Gastrocnemius medialis (tissue), 4 donors: ENCODE data around the gene P2RY2. TPM values are rescaled to one million over a fixed set of nuclear protein-coding genes. Genes with fewer than 3 reads are reported as not detected.

ENCODE experiments used
- ATAC-seq, 2 donors: fragments of 150-250 bp; one replicate each; pipeline ENCODE4 v1.9.1; 2016
- DNase-seq, 2 donors: peaks; one replicate each; pipeline ENCODE4 v3.0.0-alpha.2; 2019
- H3K27ac ChIP-seq, 4 donors: fragments of 200-600 bp; sonication (generic); 1 replicate in 1 of 4; 2 replicates in 3 of 4; pipeline ENCODE4 v1.5.1; 2016 to 2018; ENCODE audit warnings: mild to moderate bottlenecking in 2 of 4, moderate library complexity in 1 of 4
- H3K27me3 ChIP-seq, 3 donors: fragments of 200-600 bp; sonication (generic) in 2 of 3; 1 replicate in 1 of 3; 2 replicates in 2 of 3; pipeline versions ENCODE4 v1.5.1 to v1.6.0; 2016 to 2019; ENCODE audit warnings: mild to moderate bottlenecking in 1 of 3, moderate library complexity in 1 of 3
- H3K36me3 ChIP-seq, 2 donors: fragments of 200-600 bp; sonication (generic) in 1 of 2; one replicate each; pipeline ENCODE4 v1.5.1; 2017 to 2018
- H3K4me1 ChIP-seq, 2 donors: fragments of 200-600 bp; sonication (generic) in 1 of 2; one replicate each; pipeline ENCODE4 v1.5.1; 2016 to 2017; ENCODE audit warnings: mild to moderate bottlenecking in 2 of 2
- H3K4me3 ChIP-seq, 4 donors: fragments of 200-600 bp; sonication (generic) in 3 of 4; 1 replicate in 1 of 4; 2 replicates in 3 of 4; pipeline ENCODE4 v1.5.1; 2016 to 2019; ENCODE audit warnings: mild to moderate bottlenecking in 2 of 4
- H3K9me3 ChIP-seq, 3 donors: fragments of 200-600 bp; sonication (generic) in 2 of 3; 1 replicate in 1 of 3; 2 replicates in 2 of 3; pipeline ENCODE4 v1.5.1; 2016 to 2019
- CTCF ChIP-seq, 5 experiments: fragments of 450-650 bp in 3 of 5; fragments of 200-600 bp in 2 of 5; sonication (generic) in 2 of 5; IDR thresholded peaks in 4 of 5; conservative IDR thresholded peaks in 1 of 5; 1 replicate in 4 of 5; 2 replicates in 1 of 5; pipeline ENCODE4 v1.5.1; 2016 to 2019; ENCODE audit warnings: antibody characterized with exemption in 5 of 5, mild to moderate bottlenecking in 3 of 5, moderate library complexity in 3 of 5
- POLR2A ChIP-seq, 2 donors: fragments of 450-650 bp; IDR thresholded peaks; one replicate each; pipeline ENCODE4 v1.6.1; 2017; ENCODE audit warnings: antibody characterized with exemption in 2 of 2, mild to moderate bottlenecking in 2 of 2, moderate library complexity in 2 of 2
- in situ Hi-C, 4 donors: fragments of 200-750 bp; cut with MboI; loops; one replicate each; pipeline versions ENCODE4 v1.15.0 to v1.8.0; 2017; ENCODE audit warnings: low sequenced_read_pairs in 4 of 4
- intact Hi-C: fragments of 100-400 bp; cut with DNase I; formaldehyde crosslinking; loops from one replicate; pipeline ENCODE4 v1.15.1; 2023; ENCODE audit warnings: low total_unique reads
- total RNA-seq, 4 donors: library from RNA; depleted of rRNA; stranded (reverse); fragments of >200 nt; gene quantifications; one replicate each; pipeline versions ENCODE4 v1.1.0 to v1.2.3, GENCODE V29; 2016

P2RY2 gene
- total RNA-seq, 4 donors from 2014 or later = 21.8 to 52.6 (median 44.5) TPM

GRCh38 chr11:73178681-73179080, 39.4 kb upstream of the P2RY2 start:
- peak in 1 of 2 donors; percentile 5 for DNase-seq

GRCh38 chr11:73182824-73183321, 35.2 kb upstream of the P2RY2 start:
- Histone ChIP-seq H3K36me3 (no peaks in the 10 kb centered on the region), H3K27ac (no peak overlapping the region), H3K4me3 (no peak overlapping the region), H3K27me3 (no peaks in the 10 kb centered on the region), H3K9me3 (no peaks in the 10 kb centered on the region), H3K4me1 (peaks cover 25 to 26% of the 10 kb centered on the region in 2 donors)
- intact Hi-C loops = no loop called here
- in situ Hi-C loops = loop anchor here in 3 of 4 donors (5.0 to 25.0 kb wide), 4 partner anchors 59 to 471 kb away; no protein-coding TSS in a partner anchor
- TF ChIP-seq POLR2A (IDR thresholded peaks at IDR 0.05) (no peak), CTCF (IDR thresholded peaks at IDR 0.05 in 4 of 5, conservative IDR thresholded peaks at IDR 0.05 in 1 of 5) (no peak)
- DNase-seq (peak in 1 of 2 donors; percentile 8), ATAC-seq (no peak)

More at GRCh38 chr11:73178681-73179080, 39.4 kb upstream of the P2RY2 start:
- H3K36me3 ChIP-seq = no peaks in the 10 kb centered on the region
- H3K27me3 ChIP-seq = no peaks in the 10 kb centered on the region
- intact Hi-C loops (loop anchor here (1.0 to 2.0 kb wide), 2 partner anchors 256 to 347 kb away; no protein-coding TSS in a partner anchor), in situ Hi-C loops (loop anchor here (5.0 to 25.0 kb wide), 6 partner anchors 246 to 466 kb away; no protein-coding TSS in a partner anchor)
- no peaks in the 10 kb centered on the region for H3K9me3 ChIP-seq
- H3K27ac ChIP-seq = no peak overlapping the region
- H3K4me1 ChIP-seq = peaks cover 15 to 19% of the 10 kb centered on the region in 2 donors
- H3K4me3 ChIP-seq = no peak overlapping the region
- no peak for TF ChIP-seq POLR2A (IDR thresholded peaks at IDR 0.05)
- TF ChIP-seq CTCF (IDR thresholded peaks at IDR 0.05 in 4 of 5, conservative IDR thresholded peaks at IDR 0.05 in 1 of 5) = no peak
- ATAC-seq = no peak

GRCh38 chr11:73184953-73185671, 33.0 kb upstream of the P2RY2 start:
- no peaks in the 10 kb centered on the region for H3K9me3 ChIP-seq
- peaks cover 35 to 47% of the 10 kb centered on the region in 2 donors for H3K4me1 ChIP-seq
- H3K36me3 ChIP-seq = no peaks in the 10 kb centered on the region
- no peak overlapping the region for H3K4me3 ChIP-seq
- H3K27me3 ChIP-seq = no peaks in the 10 kb centered on the region
- in situ Hi-C loops (loop anchor here (5.0 to 25.0 kb wide), 6 partner anchors 57 to 473 kb away; no protein-coding TSS in a partner anchor), intact Hi-C loops (loop anchor here (1.0 to 5.0 kb wide), 4 partner anchors 52 to 147 kb away; no protein-coding TSS in a partner anchor)
- no peak for TF ChIP-seq POLR2A (IDR thresholded peaks at IDR 0.05)
- peak; percentile 88 to 94 (median 93) for TF ChIP-seq CTCF (IDR thresholded peaks at IDR 0.05 in 4 of 5, conservative IDR thresholded peaks at IDR 0.05 in 1 of 5)
- ATAC-seq (peak; percentile 57 to 68), DNase-seq (peak; percentile 61 to 80)
- peak overlapping the region; percentile 53 to 79 (median 70) for H3K27ac ChIP-seq

GRCh38 chr11:73185680-73186293, 32.3 kb upstream of the P2RY2 start:
- DNase-seq (peak; percentile 73 to 88), ATAC-seq (peak; percentile 57 to 84)
- Histone ChIP-seq H3K4me3 (no peak overlapping the region), H3K9me3 (no peaks in the 10 kb centered on the region), H3K36me3 (no peaks in the 10 kb centered on the region), H3K27me3 (no peaks in the 10 kb centered on the region), H3K27ac (peak overlapping the region; percentile 53 to 79 (median 70)), H3K4me1 (peaks cover 35 to 47% of the 10 kb centered on the region in 2 donors)
- TF ChIP-seq POLR2A (IDR thresholded peaks at IDR 0.05) (no peak), CTCF (IDR thresholded peaks at IDR 0.05 in 4 of 5, conservative IDR thresholded peaks at IDR 0.05 in 1 of 5) (no peak)
- intact Hi-C loops (loop anchor here (1.0 to 5.0 kb wide), 4 partner anchors 52 to 147 kb away; no protein-coding TSS in a partner anchor), in situ Hi-C loops (loop anchor here (5.0 to 25.0 kb wide), 5 partner anchors 57 to 473 kb away; no protein-coding TSS in a partner anchor)
